H54 (cell line): ENCODE measurements around the gene PTTG2.
"Not testable (repeated sequence)": the region's sequence is repeated elsewhere in the genome, so short reads cannot be mapped to it uniquely, and the experiment has no call there.

ENCODE experiments used
- DNase-seq: peaks from one replicate; pipeline ENCODE4 v3.0.0; 2011; ENCODE audit warnings: low spot score, mixed read lengths; ENCODE audit not compliant: insufficient read length
- FAIRE-seq: peaks from 3 replicates; lab custom pipeline; 2011; peaks lifted over from hg19 to GRCh38; lab: Jason Lieb, UNC
- POLR2A ChIP-seq: IDR thresholded peaks from 2 replicates; pipeline ENCODE4 v1.6.1; 2011; ENCODE audit warnings: low read depth, mild to moderate bottlenecking, low read length

The PTTG2 gene

DNA sequence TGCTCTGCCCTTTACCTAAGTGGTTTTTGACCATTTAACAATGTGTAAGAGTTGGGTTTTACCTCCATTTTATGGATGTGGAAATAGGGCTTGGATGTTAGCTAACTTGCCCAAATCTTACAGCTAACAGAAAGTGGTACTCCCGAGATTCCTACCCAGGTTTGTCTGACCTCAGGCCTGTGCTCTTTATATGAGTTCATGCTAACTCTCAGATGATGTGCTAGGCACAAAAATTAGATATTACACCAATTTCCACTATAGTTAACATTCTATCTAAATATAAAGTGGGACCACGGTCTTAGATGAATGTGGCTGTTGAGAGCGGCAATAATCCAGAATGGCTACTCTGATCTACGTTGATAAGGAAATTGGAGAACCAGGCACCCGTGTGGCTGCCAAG is at the start of gene PTTG2:
TSS of gene PTTG2 (plus strand) at position 301 of the 400 bp plus-strand sequence. CDS start at position 338, 37 bp downstream.
- no peak for TF ChIP-seq POLR2A
- DNase-seq = no peak
- FAIRE-seq = no peak

DNA sequence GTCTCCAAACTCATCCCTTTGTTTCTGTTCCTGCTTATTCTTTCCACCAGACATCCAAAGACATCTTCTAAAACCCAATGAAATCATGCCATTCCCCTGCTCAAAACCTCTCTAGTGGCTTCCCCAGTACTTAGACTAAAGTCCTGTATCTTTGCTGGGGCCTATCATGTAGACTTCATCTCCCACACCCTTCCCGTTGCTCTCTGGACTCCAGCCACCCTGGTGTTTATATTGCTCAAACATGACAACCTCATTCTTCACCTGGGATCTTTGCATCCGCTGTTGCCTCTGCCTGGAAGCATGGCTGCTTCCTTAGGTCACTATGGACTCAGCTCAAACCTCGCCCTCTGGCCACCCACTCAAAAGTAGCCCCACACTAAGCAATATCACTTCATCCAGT is 45.7 kb upstream of the PTTG2 start:
- no peak for DNase-seq
- no peak for TF ChIP-seq POLR2A
- no peak for FAIRE-seq

- no peak for TF ChIP-seq POLR2A
- DNase-seq (no peak), FAIRE-seq (no peak)
Observed at GRCh38 chr4:37917388-37917787, 42.8 kb upstream of the PTTG2 start.

GRCh38 chr4:37918653-37919052 is 41.5 kb upstream of the PTTG2 start:
- no peak for FAIRE-seq
- TF ChIP-seq POLR2A = no peak

DNA sequence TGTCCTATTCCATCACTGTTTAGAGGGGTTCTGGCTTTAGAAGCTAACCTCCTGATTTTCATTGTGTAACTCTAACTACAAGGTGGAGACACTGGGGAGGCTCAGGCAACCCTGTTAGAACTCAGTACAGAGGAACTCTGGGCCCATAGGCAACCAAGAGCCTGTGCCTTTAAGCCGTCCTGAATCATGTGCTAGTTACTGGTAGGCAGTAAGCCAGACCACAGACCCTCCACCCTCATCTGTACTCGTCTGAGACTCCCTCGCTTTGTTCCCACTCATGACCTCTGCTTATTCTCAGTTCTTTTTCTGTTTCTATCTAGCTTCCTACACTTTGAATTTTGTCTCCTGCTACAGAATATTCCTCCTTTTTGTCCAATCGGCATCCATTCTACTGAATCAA is 37.9 kb upstream of the PTTG2 start:
- no peak for FAIRE-seq
- no peak for DNase-seq

More at GRCh38 chr4:37918653-37919052, 41.5 kb upstream of the PTTG2 start:
- DNase-seq = no peak

GRCh38 chr4:37923089-37923488 is 37.1 kb upstream of the PTTG2 start:
- FAIRE-seq, DNase-seq: not testable (repeated sequence)

More for the DNA sequence above, 37.9 kb upstream of the PTTG2 start:
- no peak for TF ChIP-seq POLR2A

- DNase-seq (no peak), FAIRE-seq (no peak)
- TF ChIP-seq POLR2A = no peak
Observed at GRCh38 chr4:37924946-37925345, 35.3 kb upstream of the PTTG2 start.

- no peak for FAIRE-seq
- TF ChIP-seq POLR2A = no peak
- no peak for DNase-seq
Observed at GRCh38 chr4:37927434-37927833, 32.8 kb upstream of the PTTG2 start.

- TF ChIP-seq POLR2A = no peak
- no peak for FAIRE-seq
- DNase-seq = no peak
Observed at GRCh38 chr4:37928426-37929416, 31.5 kb upstream of the PTTG2 start.

- TF ChIP-seq POLR2A = no peak
- FAIRE-seq (no peak), DNase-seq (no peak)
Observed at GRCh38 chr4:37934096-37934495, 26.1 kb upstream of the PTTG2 start.

DNA sequence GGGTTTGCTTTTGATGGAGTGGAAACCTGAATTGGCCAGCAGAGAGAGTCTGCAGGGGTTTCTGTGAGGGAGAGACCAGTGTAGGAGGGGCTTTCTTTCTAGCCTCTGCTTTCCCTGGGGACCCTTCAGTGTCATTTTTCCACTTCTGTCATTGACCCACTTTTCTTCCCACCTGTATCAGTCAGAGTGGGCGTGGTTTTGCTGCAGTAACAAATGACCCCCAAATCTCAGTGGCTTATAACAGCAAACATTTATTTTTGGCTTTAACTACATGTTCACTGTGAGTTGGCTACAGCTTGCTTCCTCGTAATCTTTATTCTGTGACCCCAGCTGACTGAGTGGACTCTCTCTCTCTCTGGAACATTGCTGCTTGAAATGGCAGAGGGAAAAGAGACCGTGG is 25.6 kb upstream of the PTTG2 start:
- FAIRE-seq (no peak), DNase-seq (no peak)
- no peak for TF ChIP-seq POLR2A

- DNase-seq (no peak), FAIRE-seq (no peak)
Observed at GRCh38 chr4:37935026-37935425, 25.2 kb upstream of the PTTG2 start.

GRCh38 chr4:37936889-37937498 is 23.2 kb upstream of the PTTG2 start:
- FAIRE-seq (no peak), DNase-seq (no peak)
- no peak for TF ChIP-seq POLR2A

More at GRCh38 chr4:37935026-37935425, 25.2 kb upstream of the PTTG2 start:
- TF ChIP-seq POLR2A = no peak

GRCh38 chr4:37938208-37938607 is 22.0 kb upstream of the PTTG2 start:
- TF ChIP-seq POLR2A = no peak
- no peak for FAIRE-seq

GRCh38 chr4:37946503-37947179 is 13.6 kb upstream of the PTTG2 start:
- no peak for DNase-seq
- no peak for TF ChIP-seq POLR2A
- FAIRE-seq = no peak

More at GRCh38 chr4:37938208-37938607, 22.0 kb upstream of the PTTG2 start:
- DNase-seq = no peak
